HG02763 (cell line): ENCODE results near the gene IQSEC1.
"Not testable (repeated sequence)": the region's sequence is repeated elsewhere in the genome, so short reads cannot be mapped to it uniquely, and the experiment has no call there.

ENCODE experiments used
- ATAC-seq: cut with Tn5 transposase; IDR thresholded peaks from one replicate; pipeline ENCODE4 v1.9.1; 2021; ENCODE audit warnings: mild to moderate bottlenecking, moderate library complexity; ENCODE audit not compliant: unreplicated experiment

The IQSEC1 gene

GRCh38 chr3:12882336-12883310 is 190.6 kb downstream of the IQSEC1 start:
- no peak for ATAC-seq

- not testable (repeated sequence) for ATAC-seq
Measured at GRCh38 chr3:12881858-12882257, 191.4 kb downstream of the IQSEC1 start.

DNA sequence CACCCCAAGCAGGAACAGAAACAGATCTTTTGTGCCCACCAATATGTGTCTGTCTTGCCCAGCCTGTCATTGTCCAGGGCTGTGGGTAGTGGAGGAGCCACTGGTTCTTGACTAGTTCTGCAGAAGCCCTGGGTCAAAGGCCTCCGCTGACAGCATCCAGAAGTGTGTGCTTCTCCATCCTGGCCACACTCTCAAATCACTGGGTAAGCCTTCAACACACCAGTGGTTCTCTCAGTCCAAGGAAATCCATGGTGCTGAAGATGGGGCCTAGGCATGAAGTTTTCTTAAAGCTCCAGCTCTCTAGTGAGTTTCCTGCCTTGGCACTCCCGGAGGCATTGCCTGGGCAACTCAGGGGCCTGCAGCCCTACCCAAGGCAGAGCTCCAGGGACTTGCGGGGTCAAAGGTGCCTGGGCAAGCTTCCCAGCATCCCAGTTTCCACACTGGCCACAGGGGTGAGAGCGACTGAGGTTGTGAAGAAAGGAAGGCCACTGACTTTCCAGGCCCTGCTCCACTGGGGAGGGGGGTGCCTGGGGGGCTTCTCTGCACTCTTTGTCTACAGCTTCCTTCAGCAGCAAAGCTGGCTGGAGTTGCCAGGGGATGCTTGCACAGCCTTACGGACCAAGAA is 193.9 kb downstream of the IQSEC1 start:
- no peak for ATAC-seq

GRCh38 chr3:12878758-12879157 is 194.5 kb downstream of the IQSEC1 start:
- ATAC-seq: not testable (repeated sequence)

DNA sequence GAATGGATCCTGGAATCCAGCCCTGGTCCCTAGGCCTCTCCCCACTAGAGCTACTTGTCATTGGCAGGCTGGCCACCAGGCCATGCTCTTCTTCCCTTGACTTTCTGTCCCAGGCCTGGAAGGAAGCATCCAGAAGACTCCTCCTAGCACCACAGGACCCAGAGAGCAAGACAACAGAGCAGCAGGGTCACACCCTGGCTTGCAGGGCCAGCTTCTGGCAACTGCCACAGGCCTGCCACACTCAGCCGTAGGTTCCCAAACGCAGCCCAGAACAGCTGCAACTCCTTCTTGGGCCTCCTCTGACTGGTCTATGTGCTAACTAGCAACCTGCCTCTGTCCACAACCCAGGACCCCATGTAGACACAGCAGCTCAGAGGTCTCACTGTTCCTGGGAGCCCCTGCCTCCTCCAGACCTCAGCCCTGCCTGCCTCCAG is 195.1 kb downstream of the IQSEC1 start:
- ATAC-seq: no peak

DNA sequence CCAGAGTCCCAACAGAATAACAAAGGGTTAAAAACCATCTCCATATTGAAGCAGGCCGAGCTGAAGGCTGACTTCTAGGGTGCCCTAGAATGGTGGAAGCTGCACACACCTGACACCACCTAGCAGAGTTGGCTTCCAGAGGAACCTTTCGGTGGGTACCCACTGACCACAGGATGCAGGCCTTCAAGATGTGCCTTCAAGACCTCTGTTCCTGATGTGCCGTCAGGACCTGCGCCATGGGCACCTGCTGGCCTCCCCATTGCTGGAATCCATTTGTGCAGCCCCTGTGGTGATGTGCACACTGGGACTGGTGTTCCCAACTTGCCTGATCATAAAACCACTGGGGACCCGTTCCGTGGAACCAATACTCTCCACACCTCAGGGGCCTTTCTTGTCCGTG is 196.2 kb downstream of the IQSEC1 start:
- ATAC-seq: no peak

DNA sequence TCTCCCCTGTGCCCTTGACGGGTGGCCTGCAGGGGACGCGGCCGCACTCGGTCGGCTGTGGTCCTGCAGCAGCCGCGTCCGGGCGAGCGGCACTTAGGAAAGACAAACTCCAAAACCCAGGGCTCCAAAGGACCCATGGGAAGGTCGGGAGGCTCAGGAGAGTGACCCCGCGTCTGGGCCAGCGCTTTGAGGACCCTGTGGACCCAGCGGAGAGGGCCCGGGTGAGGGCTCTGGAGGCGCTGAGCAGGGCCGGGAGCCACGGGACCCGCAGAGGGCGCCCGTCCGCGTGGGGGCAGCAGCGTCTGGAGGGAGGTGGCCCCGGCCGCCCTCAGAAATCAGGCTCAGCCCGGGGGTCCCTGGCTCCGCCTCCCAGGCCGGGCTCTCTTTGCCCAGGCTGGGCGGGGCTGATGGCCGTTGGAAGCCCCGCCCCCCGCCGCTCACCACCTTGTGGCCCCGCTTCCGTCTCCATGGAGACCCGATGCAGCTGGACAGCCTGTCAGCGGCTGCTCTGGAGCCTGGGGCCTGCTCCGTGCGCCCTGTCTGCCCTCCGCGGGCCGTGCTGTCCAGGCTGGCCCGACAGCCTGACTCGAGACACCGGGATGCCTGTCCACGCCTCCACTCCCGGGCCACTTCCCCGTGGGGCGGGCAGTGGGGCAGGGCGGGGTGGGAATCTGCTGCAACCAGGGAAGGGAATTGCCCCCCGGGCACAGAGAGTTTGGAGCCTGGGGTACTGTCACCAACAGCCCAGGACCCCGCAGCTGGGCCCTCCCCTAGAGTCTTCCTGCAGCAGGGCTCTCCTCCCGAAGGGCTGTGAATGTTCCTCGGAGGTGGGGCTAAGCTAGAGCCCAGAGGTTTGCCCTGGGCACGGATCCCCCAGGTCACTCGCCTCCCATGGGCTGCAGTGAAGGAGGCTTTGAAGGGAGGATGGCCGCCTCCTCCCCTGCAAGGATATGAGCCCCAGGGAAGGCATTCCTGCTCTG is 197.1 kb downstream of the IQSEC1 start:
- no peak for ATAC-seq

DNA sequence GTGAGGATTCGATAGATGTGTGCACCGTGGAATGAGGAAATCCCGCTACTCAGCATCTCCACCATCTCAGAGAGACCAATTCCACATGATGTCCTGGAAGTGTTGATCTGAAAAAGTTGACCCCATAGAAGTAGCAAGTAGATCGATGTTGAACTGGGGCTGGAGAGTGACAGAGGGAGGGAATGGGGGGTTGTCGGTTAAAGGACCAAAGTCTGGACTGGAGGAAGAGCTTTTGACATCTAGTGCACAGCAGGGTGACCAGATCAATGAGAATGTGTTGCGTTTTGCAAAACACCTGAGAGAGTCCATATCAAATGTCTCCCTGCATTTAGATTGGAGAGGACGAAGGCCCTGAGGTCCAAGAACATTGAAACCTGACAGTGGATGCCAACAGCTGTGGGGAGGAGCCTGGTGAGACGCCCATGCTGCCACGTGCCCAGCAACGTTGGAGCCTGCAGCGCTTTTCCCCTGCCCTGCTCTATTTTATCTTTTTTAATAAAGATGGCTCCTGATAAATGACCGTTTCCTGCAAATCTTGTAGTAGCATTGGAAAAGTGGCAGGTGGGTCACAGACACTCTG is 201.7 kb downstream of the IQSEC1 start:
- ATAC-seq: no peak

DNA sequence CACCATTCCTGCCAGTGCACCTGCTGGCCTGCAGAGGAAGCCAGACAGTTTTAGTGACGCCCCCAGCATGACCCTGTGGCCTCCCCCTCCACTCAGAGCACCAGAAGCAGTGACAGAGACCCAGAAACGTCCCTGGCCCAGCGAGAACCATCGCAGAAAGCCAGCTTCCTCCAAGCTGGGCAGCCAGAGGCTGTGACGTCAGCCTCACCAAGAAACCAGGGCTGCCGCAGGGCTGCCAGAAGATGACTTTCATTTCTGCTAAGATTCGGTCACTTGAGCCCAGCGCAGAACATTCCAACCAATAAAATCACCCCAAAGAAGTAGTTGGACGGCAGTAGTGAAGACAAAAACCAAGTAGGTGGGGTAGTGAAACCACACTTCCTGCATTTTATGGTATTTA is 202.3 kb downstream of the IQSEC1 start:
- ATAC-seq: no peak

GRCh38 chr3:12869035-12869621 is 204.1 kb downstream of the IQSEC1 start:
- ATAC-seq: no peak

DNA sequence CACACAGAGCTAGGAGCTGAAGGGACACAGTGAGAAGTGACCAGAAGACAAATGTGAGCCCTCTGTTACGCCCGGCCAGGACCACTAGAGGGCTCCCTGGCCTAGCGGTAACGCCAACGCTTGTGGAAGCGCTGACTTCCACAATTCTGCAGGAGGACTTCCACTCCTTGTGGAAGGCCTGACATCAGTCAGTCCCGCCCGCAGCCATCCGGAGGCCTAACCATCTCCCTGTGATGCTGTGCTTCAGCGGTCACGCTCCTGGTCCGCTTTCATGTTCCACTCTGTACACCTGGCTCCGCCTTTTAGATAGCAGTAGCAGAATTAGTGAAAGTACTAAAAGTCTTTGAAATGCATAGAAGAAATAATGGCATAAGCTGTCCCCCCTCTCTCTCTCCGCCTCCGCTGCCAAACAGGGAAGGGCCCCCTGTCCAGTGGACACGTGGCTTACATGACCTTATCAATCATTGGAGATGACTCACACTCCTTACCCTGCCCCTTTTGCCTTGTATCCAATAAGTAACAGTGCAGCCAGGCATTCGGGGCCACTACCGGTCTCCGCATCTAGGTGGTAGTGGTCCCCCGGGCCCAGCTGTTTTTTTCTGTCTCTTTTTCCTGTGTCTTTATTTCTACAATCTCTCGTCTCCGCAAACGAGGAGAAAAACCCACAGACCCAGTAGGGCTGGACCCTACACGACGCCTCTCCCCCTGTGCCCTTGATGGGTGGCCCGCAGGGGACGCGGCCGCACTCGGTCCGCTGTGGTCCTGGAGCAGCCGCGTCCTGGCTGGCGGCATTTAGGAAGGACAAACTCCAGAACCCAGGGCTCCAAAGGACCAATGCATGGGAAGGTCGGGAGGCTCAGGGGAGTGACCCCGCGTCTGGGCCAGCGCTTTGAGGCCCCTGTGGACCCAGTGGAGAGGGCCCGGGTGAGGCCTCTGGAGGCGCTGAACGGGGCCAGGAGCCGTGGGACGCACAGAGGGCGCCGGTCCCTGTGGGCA is 204.9 kb downstream of the IQSEC1 start:
- peak; percentile 62 for ATAC-seq

DNA sequence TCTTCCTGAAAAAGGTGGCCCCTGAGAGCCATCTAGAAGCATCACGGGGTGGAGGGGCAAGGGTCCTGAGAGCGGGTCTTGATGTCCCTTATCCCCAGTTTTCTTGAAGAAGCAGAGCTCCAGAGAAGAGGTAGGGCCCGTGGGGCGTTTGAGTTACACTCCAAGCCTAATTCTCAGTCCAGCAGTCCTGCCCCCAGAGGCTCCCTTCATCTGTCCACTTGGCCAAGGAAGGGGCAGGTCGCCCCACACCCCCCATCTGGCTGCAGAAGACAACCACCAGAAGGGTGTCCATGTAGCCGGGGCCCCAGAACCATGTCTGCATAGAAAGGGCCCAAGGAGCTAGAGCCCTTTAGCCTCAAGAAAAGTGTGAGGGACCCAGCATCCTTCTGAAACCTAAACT is 206.4 kb downstream of the IQSEC1 start:
- ATAC-seq: no peak

DNA sequence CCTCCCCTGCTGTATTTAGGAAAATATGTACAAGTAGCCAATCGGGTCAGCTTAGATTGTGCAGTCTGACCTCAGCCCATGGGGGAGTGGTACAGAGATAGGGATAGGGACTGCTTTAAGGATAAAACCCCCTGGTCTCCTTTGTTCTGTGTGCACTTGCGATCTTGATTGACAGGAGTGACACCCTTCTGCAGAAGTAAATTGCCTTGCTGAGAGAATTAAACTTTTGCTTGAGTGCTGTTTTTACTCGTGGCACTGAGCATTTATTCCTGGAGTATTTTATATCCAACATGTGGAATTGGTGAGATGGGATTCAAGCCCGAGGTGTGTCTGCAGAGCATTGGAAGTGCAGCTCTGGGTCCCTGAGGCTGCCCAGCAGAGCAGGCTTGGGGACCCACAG is 208.0 kb downstream of the IQSEC1 start:
- no peak for ATAC-seq

DNA sequence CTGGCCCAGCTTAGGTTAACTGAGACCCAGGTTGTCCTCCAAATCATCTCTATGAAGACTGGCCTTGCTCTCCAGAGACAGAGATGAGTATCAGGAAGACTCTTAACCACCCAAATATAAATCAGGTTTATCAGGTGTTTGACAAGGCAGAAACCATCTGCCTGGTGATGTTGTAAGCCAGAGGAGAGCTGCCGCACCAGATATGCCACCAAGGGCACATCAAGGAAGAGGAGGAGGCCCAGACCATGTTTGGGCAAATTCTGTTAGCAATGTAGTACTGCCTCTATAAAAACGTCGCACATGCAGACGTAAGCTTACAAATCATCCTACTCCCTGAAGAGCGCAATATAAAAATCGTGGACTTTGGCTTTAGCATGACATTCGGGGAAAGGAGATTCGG is 210.8 kb downstream of the IQSEC1 start:
- no peak for ATAC-seq

GRCh38 chr3:12861611-12862010 is 211.6 kb downstream of the IQSEC1 start:
- ATAC-seq: no peak

GRCh38 chr3:12859840-12860239 is 213.4 kb downstream of the IQSEC1 start:
- ATAC-seq: no peak

DNA sequence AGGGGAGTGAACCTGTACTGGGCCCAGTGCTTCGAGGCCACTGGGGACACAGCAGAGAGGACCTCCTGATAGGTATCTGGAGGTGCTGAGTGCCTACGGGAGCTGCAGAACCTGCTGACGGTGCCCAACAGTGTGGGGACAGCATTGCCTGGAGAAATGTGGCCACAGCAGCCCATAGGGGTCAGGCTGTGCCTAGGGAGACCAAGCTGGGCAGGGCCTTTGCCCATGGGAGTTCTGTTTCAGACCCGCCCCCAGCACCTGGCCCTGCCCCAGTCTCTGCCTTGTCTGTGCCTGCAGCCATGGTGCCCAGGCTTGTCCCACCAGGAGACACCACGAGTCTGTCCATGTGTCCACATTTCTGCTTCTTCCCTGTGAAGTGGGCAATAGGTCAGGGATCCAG is 216.6 kb downstream of the IQSEC1 start:
- ATAC-seq: no peak

DNA sequence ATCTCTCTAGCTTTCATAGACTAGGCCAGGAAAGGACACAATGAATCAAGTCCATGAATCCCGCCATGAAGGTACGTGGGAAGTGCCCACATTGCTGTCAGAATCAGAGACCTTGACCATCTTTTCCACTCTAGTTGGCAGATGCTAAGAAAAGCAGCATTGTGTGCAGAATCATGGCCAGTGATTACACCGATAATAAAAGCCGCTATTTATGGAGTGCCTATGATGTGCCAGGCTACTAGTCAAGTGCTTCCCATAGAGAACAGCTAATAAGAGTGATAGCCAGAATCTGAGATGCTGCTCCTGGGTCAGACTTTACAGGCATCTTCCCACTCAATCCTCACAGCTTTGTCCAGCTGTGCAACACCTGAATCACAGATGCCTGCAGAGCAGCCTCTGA is 218.7 kb downstream of the IQSEC1 start:
- no peak for ATAC-seq

DNA sequence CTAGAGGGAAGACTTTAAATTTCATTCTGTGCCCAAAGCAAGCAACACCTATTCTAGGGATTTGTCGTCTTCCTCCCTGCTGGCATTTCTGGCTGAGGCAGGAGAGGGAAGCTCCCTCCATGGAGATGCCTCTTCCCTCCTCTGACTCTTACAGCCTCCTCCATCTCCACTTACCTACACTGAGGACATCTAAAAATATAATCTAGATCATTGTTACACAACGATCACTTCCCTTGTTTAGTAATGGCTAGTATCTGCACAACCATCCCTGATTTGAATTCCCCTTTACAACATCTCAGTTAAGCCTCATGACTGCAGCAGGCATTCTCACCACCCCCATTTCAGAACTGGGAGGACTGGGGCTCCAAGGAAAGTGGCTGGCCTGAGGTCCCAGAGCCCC is 219.4 kb downstream of the IQSEC1 start:
- not testable (repeated sequence) for ATAC-seq
